Activated CD4-positive, CD25-positive, alpha-beta regulatory T cell treated with anti-CD3 and anti-CD28 coated beads, Interleukin-2, amount 50 U/mL, for 16 hours (primary cell): ENCODE measurements around the gene ITGB2.

ENCODE experiments used
- DNase-seq: peaks from one replicate; pipeline ENCODE4 v3.0.0-alpha.2; 2020; ENCODE audit warnings: low read depth, low spot score

ITGB2 gene

GRCh38 chr21:44920694-44921604 is at the start of gene ITGB2:
ITGB2 (minus strand) TSS chr21:44920899; CDS start chr21:44910782, 10,117 bp downstream.
- DNase-seq, result no peak

GRCh38 chr21:44969931-44970755 is 49.4 kb upstream of the ITGB2 start:
- no peak for DNase-seq

DNA sequence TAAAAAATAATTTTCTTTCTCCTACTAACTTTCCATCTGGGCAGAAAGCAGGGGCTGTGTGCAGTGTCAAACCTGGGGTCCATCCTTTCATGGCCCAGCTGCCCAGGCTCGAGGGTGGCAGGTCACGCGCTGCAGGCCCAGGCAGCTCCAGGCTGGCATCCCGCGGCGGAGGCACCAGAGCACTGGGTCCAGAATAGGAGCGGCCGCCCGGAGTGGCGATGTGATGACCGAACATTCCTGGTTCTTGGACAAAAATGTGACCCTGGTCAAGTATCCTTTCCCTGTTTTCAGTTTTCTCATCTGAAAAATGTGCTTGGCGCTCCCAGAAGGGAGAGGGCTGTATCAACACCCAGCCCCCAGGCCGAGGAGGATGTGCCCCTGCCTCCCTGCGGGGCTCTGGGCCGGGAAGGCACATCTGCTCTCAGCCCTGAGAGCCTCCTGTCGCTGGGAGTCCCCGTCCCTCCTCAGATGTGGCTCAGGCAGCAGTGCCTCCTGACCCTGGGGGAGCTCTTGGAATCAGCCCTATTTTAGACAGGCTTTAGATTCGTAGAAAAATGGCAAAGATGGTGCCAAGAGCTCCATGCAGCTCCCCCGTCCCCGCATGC is 48.5 kb upstream of the ITGB2 start:
- DNase-seq, result no peak

DNA sequence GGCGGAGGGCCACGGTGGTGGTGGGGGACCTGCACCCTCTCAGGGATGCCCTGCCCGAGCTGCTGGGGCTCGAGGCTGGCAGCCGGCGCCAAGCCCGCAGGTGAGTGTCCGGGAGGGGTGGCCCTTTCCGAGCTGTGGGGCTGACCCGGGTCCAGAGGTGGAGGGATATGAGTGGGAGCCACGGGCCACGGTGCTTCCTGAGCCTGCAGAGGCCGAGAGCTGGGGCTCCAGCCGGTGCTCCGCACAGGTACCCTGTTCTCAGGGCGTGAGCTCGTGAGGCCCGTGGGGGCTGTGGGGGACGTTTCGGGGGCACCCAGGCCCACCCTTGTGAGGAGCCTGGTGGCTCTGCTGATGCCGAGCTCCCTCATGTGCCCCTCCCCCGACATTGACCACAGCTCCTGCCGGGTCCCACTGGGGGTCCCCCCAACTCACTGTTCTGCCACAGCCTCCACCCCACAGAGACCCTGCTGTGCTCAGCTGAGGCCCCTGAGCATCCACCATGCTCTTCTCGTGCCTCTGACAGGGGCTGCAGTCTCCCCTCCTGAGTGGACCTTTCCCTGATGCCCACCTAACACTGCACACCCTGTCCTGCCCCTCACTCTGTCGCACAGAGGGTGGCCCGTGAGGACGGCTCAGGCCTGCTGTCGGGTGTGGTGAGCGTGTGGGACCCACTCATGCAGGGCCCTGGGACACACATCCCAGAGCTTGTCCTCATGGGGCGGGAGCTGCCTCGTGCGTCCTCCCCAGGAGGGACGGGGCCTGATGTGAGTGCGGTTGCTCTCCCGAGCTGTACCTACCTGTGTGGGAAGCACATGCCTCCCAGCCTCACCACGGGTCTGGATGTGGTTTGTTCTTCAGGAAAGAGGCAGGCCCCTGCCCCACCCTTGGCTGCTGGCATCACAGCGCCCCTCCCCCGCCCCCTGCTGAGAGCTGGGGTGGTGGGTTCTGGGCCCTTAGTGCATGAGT is 46.7 kb upstream of the ITGB2 start:
- no peak for DNase-seq

GRCh38 chr21:44966135-44967081 is 45.7 kb upstream of the ITGB2 start:
- DNase-seq, result no peak

- no peak for DNase-seq
Observed at GRCh38 chr21:44965251-44966022, 44.7 kb upstream of the ITGB2 start.

GRCh38 chr21:44964381-44964780 is 43.7 kb upstream of the ITGB2 start:
- no peak for DNase-seq

GRCh38 chr21:44962403-44962966 is 41.8 kb upstream of the ITGB2 start:
- no peak for DNase-seq

DNA sequence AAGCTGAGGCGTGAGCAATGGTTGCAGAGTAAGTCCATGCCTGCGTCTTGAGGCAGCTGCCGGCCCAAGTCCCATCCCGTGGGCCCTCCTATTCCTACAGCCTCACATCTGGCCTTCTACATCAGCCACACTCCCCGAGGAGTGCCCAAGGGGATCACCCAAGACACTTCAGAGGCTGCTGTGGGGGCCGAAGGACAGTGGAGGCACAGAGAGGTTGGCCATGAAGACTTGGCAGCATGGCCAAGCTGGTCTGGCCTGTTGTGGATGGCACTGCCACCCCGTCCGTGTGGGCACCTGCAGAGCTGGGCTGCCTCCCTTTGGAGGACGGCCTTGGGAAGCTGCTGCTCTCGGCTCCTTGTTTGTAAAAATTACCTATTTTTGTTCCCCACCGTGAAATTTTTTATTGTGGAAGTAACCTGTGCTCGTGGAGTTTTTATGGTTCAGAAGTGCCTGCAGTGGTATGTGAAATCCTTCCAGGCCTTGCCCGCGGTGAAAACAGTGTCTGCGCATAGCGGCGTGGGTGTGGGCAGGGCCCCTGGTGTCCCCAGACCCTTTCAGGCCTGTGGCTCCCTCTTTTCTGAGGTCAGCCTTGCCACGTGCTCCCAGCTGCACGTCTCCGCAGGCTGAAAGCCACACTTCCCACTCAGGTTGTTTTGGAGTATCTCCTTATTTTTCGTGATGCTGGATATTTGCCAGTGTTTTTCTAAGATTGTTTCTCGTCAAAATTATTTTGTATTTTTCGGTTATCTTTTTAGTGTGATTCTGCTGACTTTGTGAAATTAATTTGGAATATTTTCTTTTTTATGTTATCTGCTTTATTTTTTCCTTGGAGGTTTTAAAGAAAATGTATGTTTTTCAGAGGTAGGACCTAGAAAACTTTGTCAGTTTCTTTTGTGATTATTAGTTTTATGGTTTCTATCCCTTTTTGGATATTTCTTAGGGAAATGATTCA is 39.7 kb upstream of the ITGB2 start:
- no peak for DNase-seq

DNA sequence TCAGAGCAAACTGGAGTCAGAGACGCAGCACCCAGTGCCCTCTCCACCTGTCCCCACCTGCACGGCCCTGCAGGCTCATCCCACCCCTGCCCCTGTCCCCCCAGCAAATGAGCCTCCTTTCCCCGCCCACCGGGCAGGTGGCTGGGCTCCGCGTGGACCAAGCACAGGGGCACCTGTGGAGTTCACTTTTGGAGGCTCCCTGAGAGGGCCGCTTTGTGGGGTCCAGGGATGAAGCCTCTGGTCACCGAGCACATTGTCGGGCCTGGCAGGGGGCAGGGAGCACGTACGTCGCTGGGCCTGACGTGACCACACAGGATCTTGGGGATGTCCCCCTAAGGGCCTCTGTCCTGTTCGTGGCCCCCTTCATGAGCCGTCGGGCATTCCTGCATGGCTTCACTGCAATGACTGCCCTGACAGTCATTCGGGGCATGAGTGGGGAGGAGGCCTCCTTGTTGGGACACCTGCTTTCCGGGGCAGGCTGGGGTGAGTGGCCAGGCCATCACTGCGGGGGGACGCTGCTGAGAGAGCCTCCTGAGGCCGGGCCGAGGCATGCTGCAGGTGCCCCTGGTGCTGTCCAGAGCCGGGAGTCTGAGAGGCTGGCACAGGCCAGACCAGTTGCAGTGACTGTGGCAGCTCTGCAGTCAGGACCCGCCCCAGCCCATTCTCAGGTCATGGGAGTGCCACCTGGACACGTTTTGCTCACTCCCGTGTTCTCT is 38.8 kb upstream of the ITGB2 start:
- no peak for DNase-seq

DNA sequence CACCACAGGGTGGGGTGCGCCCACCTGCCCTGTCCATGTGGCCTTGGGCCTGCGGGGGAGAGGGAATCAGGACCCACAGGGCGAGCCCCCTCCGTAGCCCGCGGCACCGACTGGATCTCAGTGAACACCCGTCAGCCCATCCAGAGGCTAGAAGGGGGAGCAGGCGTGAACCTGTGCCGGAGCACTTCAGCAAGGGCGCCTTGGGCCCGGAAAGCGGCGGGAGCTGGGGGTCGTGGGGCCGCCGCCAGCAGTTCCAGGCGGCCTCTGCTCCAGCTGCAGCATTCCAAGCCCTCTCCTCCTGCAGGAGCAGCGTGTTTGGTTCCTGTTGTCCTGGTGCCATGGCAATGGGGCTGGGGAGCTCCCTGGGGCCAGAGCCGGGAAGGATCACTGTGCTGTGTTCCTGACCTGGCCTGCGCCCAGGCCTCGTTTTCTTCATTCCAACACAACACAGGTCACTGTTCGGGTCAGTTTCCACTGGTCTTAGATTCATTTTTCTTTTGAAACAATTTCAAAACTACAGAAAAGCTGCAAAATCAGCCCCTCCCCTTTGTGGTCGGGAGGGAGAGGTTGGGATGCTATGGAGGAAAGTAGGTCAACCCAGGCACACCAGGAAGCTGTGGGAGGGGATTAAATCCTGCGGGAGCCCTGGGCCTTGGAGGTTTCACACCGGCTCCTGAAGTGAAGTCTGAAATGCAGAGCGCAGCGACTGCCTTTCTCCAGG is 37.9 kb upstream of the ITGB2 start:
- no peak for DNase-seq

DNA sequence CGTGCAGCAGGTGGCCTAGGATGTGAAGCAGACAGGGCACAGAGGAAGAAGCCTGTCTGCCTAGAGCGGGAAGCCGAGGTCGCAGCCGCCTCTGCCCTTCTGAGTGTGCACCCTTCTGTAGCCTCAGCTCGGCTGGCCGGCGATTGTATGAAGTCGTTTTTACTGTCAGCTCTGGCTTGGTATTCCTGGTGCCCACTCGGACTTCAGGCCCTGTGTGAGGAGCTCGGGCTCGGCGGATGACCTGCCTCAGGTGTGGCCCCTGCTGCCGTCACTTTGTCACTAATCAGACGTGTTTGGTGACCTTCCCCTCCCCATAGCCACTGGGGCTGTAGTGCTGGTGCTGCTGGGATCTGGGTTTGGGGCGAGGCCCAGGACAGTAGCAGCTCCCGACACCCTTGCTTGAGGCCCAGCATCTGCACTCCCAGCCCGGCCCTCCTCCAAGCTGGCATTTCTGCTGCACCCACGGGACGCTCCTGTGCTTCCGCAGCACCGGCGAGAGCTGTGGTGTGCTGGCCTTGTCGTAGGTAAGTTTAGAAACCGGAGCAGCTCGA is 37.3 kb upstream of the ITGB2 start:
- DNase-seq, result no peak

GRCh38 chr21:44957047-44957831 is 36.5 kb upstream of the ITGB2 start:
- DNase-seq, result no peak

- no peak for DNase-seq
Observed at GRCh38 chr21:44956356-44957046, 35.8 kb upstream of the ITGB2 start.

- no peak for DNase-seq
Observed at GRCh38 chr21:44955798-44956175, 35.1 kb upstream of the ITGB2 start.
